Stimulated activated CD4-positive, alpha-beta T cell treated with anti-CD3 and anti-CD28 coated beads, Interleukin-12 subunit alpha, Interleukin-12 subunit beta, amount 100 ng/mL, for 24 hours (primary cell): ENCODE results near the gene PEX14.

ENCODE experiments used
- DNase-seq, 2 experiments: peaks; one replicate each; pipeline ENCODE4 v3.0.0-alpha.2; 2020; ENCODE audit warnings: low read depth in 2 of 2

The PEX14 gene

DNA sequence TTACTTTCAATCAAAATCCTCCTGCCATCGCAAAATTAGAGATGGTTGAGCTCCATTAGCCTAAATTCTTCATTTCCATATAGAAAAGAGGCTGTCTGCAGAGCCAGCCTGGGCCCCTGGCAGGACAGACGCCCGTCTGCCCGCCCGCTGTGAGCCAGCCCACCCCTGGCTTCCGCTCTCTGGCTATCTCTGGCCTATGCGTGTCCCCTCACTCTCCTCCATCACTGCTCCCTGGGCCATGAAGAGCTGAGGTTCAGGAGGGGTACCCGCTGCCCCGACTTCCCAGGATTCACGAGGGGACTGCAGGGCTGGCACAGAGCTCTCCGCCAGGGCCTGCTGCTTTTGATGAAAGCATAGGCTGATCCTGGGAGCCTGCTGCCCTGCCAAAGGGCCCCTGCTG lies 204.1 kb downstream of the PEX14 start:
- DNase-seq, result no peak

DNA sequence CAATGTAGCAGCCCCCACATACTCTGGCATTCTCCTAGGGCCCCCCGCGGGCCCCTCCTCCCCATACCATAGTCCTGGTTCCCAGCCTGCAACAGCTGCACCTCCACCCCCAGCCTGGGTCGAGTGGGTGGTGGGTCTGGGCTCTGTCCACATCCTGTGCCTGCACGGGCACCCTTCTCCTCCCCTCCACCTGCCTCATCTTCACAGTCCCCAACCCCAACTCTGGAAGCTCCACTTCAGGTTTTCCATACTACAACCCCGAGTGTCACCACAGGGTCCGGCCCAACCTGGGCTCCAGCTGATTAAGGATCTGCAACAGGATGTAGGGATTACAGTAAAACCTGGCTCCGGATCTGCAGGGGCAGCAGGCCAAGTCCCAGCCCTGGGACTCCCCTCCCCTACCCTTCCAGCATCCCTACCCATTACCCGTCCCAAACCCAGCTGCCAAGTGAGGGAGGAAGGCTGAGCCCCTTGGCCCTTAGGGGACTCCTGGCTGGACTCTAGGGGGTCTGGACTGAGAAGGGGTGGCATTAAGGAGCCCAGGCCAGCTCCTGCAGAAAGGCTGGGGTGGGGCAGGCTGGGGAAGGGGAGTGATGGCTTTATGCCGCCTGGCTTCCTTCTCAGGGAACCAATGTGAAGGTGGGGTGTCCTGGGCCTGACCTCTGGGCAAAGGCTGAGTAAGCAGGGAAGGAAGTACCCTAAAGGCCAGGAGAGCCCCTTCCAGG lies 204.9 kb downstream of the PEX14 start:
- DNase-seq, result no peak
